ENCODE results near the gene SPAG5.

The SPAG5 gene

DNA sequence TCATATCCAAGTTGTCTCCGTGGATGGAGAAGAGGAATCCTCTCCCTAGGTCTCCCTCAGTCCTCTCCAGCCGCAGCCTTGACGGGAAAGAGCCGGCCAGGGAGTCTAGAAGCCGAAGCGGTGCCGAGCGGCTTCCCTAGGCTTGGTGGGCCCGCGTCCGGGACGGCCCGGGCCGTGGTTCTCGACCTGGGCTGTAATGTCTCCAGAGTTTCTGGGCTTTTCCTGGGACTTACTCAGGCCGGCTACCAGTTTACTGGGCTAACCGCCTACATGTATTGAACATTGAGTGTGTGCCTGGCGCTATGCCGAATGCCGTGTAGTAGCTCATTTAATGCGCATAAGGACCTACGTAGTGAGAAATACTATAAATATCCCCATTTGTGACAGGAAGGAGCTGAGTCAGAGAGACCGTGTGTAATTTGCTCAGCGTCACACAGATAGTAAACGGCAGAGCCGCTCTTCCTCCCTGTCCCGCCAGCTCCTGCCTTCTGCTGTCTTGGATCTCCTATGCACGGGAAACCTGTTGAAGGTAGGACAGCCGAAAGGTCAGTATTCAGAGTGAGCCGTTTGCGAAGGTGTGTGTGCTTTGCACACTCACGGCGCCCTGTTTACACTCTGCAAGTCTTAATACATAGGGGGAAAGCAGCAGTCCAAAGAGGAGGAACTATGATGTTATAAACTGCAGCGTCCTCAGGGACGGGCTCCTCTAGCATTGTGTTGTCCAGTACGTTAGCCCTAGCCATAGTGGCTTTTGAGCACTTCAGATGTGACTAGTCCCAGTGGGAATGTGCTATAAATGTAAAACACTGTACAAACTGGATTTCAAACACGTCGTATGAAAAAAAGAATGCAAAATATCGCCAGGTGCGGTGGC, 723 bp upstream of the SPAG5 start:
- Histone ChIP-seq H3K4me2 (ENCODE audit: low read length) (peak overlapping the region; percentile 97), H3K36me3 (ENCODE audit: insufficient read depth, low read length) (no peaks in the 10 kb centered on the region), H3K4me3 (ENCODE audit: low read length) (peak overlapping the region; percentile 93), H3K4me1 (ENCODE audit: control insufficient read depth, insufficient read depth, low read length) (peaks cover 21% of the 10 kb centered on the region), H3K27me3 (ENCODE audit: control insufficient read depth, insufficient read depth, low read length) (no peaks in the 10 kb centered on the region), H3K9me3 (replicated peaks; ENCODE audit: low read length) (no peaks in the 10 kb centered on the region), H3K9ac (ENCODE audit: low read depth, low read length) (peak overlapping the region; percentile 91)

DNA sequence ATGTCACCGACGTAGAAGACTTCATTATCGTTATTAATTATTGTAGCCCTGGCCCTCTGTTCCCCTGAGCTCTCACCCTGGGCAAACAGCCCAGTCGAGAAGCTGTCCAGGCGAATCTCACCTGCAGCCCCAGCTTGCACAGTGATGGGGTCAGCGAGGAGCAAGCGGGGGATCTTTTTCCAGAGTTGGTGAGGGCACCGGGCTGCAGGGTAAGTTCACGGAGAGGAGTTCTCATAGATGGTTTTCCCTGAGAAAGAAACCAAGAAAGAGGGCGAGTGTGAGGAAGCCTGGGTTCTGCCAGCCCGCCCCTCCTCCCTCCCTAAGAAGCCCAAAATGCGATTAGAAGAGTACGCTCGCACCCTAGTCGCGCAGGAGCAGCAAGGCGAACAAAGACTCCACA, 436 bp downstream of the SPAG5 start:
- Histone ChIP-seq H3K4me3 (ENCODE audit: low read length) (peak overlapping the region; percentile 93), H3K27me3 (ENCODE audit: control insufficient read depth, insufficient read depth, low read length) (no peaks in the 10 kb centered on the region), H3K9me3 (replicated peaks; ENCODE audit: low read length) (no peaks in the 10 kb centered on the region), H3K36me3 (ENCODE audit: insufficient read depth, low read length) (no peaks in the 10 kb centered on the region), H3K9ac (ENCODE audit: low read depth, low read length) (peak overlapping the region; percentile 91), H3K4me2 (ENCODE audit: low read length) (peak overlapping the region; percentile 97), H3K4me1 (ENCODE audit: control insufficient read depth, insufficient read depth, low read length) (peaks cover 21% of the 10 kb centered on the region)

DNA sequence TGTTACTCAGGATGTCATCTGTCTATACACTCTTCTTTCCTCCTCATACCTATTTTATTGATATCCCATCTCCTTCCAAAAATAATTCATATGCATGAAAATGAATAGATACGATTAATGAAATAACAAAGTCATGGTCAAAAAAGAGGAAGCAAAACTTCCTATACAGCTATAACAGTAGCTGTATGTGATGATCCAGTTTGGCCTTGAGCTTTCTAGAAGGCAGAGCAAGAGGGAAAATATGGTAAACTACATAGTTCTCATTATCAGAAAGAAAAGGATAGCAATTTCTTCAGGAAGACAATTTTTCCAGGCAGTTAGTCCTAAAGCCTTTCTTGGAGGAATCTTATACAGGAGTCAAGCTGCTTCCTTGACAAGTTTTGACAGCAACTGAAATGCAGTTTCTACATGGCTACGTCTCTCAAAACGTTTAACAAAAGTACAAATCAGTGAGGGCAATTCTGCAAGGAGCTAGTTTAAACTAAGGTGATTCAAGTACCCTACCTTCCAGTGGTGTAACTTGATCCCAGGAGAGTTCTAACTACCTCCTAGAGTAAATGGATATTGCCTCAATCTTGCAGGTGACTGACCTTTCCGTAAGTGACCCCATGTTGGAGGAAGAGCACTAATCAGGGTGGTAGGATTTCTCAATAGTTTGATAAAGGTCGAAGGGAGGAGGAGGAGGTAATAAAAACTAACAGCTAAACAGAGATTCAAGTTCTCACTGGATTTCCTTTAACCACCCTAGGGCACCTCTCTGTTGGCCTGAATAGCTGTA, 1.0 kb downstream of the SPAG5 start:
- H3K4me1 ChIP-seq (ENCODE audit: control insufficient read depth, insufficient read depth, low read length), result peaks cover 21% of the 10 kb centered on the region
- H3K9ac ChIP-seq (ENCODE audit: low read depth, low read length), result peak overlapping the region; percentile 91
- H3K36me3 ChIP-seq (ENCODE audit: insufficient read depth, low read length), result peaks cover 6% of the 10 kb centered on the region
- H3K4me2 ChIP-seq (ENCODE audit: low read length), result peak overlapping the region; percentile 97
- H3K27me3 ChIP-seq (ENCODE audit: control insufficient read depth, insufficient read depth, low read length), result no peaks in the 10 kb centered on the region
- H3K9me3 ChIP-seq (replicated peaks; ENCODE audit: low read length), result no peaks in the 10 kb centered on the region
- H3K4me3 ChIP-seq (ENCODE audit: low read length), result peak overlapping the region; percentile 93

DNA sequence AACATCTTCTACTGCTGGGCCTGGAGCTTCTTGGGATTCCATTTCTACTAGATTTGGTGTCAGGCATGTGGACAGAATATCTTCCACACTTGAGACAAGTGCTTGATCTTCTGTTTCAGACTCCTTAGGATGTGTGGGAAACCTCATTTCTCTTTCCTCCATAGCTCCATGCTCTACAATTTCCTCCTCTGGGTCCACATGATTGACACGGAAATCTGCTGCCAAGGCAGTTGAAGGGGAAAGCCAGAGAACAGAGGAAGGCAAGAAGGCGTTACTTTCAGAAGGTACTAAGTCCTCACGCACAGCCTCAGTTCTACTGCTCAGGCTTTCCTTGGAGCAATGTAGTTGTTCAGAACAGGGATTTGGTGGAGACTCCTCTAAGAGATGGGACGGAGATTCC, 6.6 kb downstream of the SPAG5 start:
- no peaks in the 10 kb centered on the region for H3K9me3 ChIP-seq (replicated peaks; ENCODE audit: low read length)
- H3K9ac ChIP-seq (ENCODE audit: low read depth, low read length), result no peak overlapping the region
- H3K36me3 ChIP-seq (ENCODE audit: insufficient read depth, low read length), result peaks cover 37% of the 10 kb centered on the region

DNA sequence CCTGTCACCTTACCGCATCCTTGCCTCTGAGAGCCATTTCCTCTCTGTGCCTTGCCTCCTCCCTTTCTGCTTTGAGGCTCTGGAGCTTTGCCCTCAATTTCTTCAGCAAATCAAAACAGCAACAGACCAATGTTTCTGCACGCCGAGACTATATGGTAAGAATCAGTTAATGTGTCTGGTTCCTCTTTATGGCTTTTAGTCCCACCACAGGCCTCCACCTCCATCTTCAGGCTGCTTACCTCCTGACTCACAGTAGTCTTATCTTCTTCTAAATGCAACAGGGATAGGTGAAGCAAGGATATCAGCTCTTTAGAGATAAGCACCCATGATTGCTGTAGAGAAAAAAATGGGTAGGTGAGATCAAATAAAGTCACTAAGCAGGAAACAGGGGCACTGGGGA, 13.0 kb downstream of the SPAG5 start:
- Histone ChIP-seq H3K4me2 (ENCODE audit: low read length) (no peak overlapping the region), H3K4me1 (ENCODE audit: control insufficient read depth, insufficient read depth, low read length) (no peaks in the 10 kb centered on the region), H3K4me3 (ENCODE audit: low read length) (no peak overlapping the region), H3K27me3 (ENCODE audit: control insufficient read depth, insufficient read depth, low read length) (no peaks in the 10 kb centered on the region), H3K36me3 (ENCODE audit: insufficient read depth, low read length) (peaks cover 62% of the 10 kb centered on the region), H3K9ac (ENCODE audit: low read depth, low read length) (no peak overlapping the region), H3K9me3 (replicated peaks; ENCODE audit: low read length) (no peaks in the 10 kb centered on the region)

More for the DNA sequence above, 6.6 kb downstream of the SPAG5 start:
- no peak overlapping the region for H3K4me3 ChIP-seq (ENCODE audit: low read length)
- H3K4me2 ChIP-seq (ENCODE audit: low read length), result no peak overlapping the region
- H3K4me1 ChIP-seq (ENCODE audit: control insufficient read depth, insufficient read depth, low read length), result peaks cover under 1% of the 10 kb centered on the region
- no peaks in the 10 kb centered on the region for H3K27me3 ChIP-seq (ENCODE audit: control insufficient read depth, insufficient read depth, low read length)

DNA sequence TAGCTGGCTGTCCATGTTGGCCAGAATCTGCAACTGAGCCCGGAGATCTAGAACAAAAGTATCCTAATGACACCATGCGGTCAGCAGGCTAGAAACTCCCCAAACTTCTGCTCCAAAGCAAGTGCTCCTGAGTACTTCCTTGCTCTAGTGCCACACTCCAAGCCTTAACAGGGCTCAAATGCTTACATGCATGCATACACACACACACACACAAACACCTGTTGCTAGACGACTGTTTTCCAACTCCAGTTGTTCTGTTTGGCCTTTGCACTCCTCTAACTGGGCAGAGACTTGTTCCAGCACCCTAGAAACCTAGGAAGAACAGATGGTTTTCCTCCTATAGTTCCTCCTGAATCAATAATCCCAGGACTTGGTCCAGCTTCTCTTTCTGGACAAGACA, 14.4 kb downstream of the SPAG5 start:
- H3K36me3 ChIP-seq (ENCODE audit: insufficient read depth, low read length), result peaks cover 66% of the 10 kb centered on the region
- H3K4me2 ChIP-seq (ENCODE audit: low read length), result no peak overlapping the region

DNA sequence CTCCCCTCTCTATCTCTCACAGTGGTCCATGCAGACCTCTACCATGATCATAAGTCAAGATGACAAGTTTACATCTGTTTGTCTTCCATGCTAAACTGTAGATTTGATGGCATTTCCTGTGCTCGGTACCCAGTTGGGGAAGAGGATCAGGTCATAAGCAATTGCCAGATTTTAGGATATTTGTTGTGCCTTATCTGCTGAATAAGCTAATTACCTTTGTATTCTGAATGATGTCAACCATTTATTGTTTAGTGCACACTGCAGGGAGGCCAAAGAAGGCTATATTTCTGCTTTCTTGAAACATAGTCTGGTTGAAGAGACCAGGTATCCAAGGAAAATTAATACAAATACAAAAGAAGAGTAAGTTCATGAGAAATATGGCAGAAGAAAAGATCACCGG, 16.3 kb downstream of the SPAG5 start:
- Histone ChIP-seq H3K4me2 (ENCODE audit: low read length) (no peak overlapping the region), H3K9ac (ENCODE audit: low read depth, low read length) (no peak overlapping the region), H3K27me3 (ENCODE audit: control insufficient read depth, insufficient read depth, low read length) (no peaks in the 10 kb centered on the region), H3K9me3 (replicated peaks; ENCODE audit: low read length) (no peaks in the 10 kb centered on the region), H3K36me3 (ENCODE audit: insufficient read depth, low read length) (peaks cover 75% of the 10 kb centered on the region), H3K4me1 (ENCODE audit: control insufficient read depth, insufficient read depth, low read length) (no peaks in the 10 kb centered on the region), H3K4me3 (ENCODE audit: low read length) (no peak overlapping the region)

More for the DNA sequence above, 14.4 kb downstream of the SPAG5 start:
- H3K27me3 ChIP-seq (ENCODE audit: control insufficient read depth, insufficient read depth, low read length), result no peaks in the 10 kb centered on the region
- no peaks in the 10 kb centered on the region for H3K9me3 ChIP-seq (replicated peaks; ENCODE audit: low read length)
- H3K4me1 ChIP-seq (ENCODE audit: control insufficient read depth, insufficient read depth, low read length), result no peaks in the 10 kb centered on the region
- no peak overlapping the region for H3K9ac ChIP-seq (ENCODE audit: low read depth, low read length)
- no peak overlapping the region for H3K4me3 ChIP-seq (ENCODE audit: low read length)

DNA sequence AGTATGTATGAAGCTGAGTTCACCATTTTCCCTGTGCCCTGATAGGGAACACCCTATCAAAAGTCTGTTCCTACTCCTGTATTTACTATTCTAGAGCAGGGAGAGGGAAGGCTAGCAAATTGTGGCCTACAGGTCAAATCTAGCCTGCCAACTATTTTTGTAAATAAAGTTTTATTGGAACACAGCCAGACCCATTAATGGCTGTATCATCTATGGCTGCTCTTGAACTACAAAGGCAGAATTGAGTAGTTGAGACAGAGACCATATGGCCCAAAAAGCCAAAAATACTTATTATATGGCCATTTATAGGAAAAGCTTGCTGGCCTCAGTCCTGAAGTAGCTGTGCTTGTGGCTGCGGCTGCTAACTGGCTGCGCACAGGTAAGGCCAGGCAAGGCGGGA, 17.9 kb downstream of the SPAG5 start:
- Histone ChIP-seq H3K9me3 (replicated peaks; ENCODE audit: low read length) (no peaks in the 10 kb centered on the region), H3K4me2 (ENCODE audit: low read length) (no peak overlapping the region), H3K27me3 (ENCODE audit: control insufficient read depth, insufficient read depth, low read length) (no peaks in the 10 kb centered on the region), H3K9ac (ENCODE audit: low read depth, low read length) (no peak overlapping the region), H3K36me3 (ENCODE audit: insufficient read depth, low read length) (peaks cover 77% of the 10 kb centered on the region), H3K4me1 (ENCODE audit: control insufficient read depth, insufficient read depth, low read length) (peaks cover 7% of the 10 kb centered on the region), H3K4me3 (ENCODE audit: low read length) (no peak overlapping the region)

DNA sequence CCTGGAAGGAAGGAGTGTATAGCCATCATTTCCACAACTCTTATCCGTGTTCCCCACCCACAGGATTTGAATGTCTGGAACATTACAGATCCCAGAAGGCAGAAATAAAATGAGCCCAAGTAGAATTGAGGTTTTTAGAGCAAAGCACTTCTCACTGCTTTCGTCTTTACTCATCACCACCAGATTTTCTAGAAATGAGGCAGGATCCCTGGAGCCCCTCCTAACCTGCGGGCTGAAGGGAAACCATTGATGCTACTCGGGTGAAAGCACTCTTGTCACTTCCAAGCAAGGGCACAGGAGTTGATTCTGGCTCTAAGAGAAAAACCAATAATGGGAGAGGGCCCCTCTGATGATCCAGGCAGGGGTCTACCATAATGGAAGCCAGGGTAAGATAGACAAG, 19.3 kb downstream of the SPAG5 start:
- Histone ChIP-seq H3K36me3 (ENCODE audit: insufficient read depth, low read length) (peaks cover 68% of the 10 kb centered on the region), H3K4me2 (ENCODE audit: low read length) (no peak overlapping the region), H3K9ac (ENCODE audit: low read depth, low read length) (no peak overlapping the region), H3K4me3 (ENCODE audit: low read length) (no peak overlapping the region), H3K27me3 (ENCODE audit: control insufficient read depth, insufficient read depth, low read length) (no peaks in the 10 kb centered on the region), H3K9me3 (replicated peaks; ENCODE audit: low read length) (no peaks in the 10 kb centered on the region), H3K4me1 (ENCODE audit: control insufficient read depth, insufficient read depth, low read length) (peaks cover 7% of the 10 kb centered on the region)

DNA sequence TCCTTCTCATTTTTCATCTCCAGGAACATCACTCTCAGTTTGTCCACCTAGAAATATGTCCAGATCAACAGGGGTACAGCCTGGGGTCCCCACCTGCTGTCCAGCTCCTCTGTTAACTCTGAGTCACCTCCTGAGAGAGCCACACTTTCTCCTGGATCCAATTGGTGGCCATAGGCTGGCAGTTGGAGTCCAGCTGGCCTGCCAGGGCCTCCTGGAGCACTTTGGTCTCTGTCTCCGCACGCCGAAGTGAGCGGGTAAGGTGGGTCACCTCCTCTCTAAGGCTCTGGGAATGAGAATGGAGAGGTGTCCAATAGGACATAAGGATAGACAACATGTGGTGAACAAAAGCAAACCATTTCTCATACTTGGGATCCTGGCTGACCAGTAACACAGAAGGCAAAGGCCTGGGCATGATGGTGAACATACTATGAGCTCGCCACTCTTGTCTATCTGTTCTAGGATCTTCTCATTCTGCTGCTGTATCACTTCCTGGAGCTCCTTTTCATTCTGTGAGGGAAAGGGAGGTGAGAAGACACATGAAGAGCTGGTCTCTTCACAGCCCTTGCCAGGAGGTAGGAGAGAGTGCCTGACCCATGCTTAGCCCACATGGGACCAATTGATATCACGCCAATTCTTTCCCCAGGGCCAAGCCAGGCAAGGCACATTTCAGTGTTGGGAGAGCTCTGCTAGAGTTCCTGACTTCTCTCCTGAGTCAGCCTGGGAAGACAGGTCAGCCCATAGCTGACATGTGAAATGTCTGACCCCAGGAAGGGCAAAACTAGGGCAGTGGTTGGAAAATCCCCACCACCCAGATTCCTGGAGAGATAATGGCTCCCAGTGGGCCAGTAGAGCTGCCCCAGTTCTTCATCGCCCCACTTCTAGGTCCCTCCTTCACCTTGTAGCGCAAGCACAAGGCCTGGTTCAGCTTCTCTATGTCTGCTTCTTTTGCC, 20.3 kb downstream of the SPAG5 start:
- Histone ChIP-seq H3K36me3 (ENCODE audit: insufficient read depth, low read length) (peaks cover 61% of the 10 kb centered on the region), H3K9ac (ENCODE audit: low read depth, low read length) (no peak overlapping the region), H3K27me3 (ENCODE audit: control insufficient read depth, insufficient read depth, low read length) (no peaks in the 10 kb centered on the region), H3K4me1 (ENCODE audit: control insufficient read depth, insufficient read depth, low read length) (peaks cover 7% of the 10 kb centered on the region), H3K4me3 (ENCODE audit: low read length) (no peak overlapping the region), H3K4me2 (ENCODE audit: low read length) (no peak overlapping the region), H3K9me3 (replicated peaks; ENCODE audit: low read length) (no peaks in the 10 kb centered on the region)

DNA sequence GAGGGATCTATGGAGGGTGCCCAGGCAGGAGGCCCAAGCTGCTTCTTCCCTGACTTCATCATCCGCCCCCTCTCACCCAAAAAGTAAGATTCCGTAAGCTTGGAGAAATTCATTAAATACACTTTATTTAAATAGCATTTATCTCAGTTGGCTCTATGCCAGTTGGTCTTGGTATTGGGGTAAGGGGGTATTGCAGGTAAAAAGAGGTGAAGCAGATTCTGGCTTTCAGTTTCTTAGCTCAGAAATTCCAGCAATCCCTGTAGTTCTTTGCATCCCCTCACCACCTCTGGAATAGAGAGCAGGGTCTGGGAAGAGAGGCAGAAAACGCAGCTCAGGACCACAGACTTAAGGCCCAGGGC, 21.4 kb downstream of the SPAG5 start:
- no peaks in the 10 kb centered on the region for H3K27me3 ChIP-seq (ENCODE audit: control insufficient read depth, insufficient read depth, low read length)
- no peak overlapping the region for H3K9ac ChIP-seq (ENCODE audit: low read depth, low read length)
- H3K9me3 ChIP-seq (replicated peaks; ENCODE audit: low read length), result no peaks in the 10 kb centered on the region
- H3K4me3 ChIP-seq (ENCODE audit: low read length), result no peak overlapping the region
- no peak overlapping the region for H3K4me2 ChIP-seq (ENCODE audit: low read length)
- peaks cover 17% of the 10 kb centered on the region for H3K4me1 ChIP-seq (ENCODE audit: control insufficient read depth, insufficient read depth, low read length)
- H3K36me3 ChIP-seq (ENCODE audit: insufficient read depth, low read length), result peaks cover 50% of the 10 kb centered on the region

Data from skeletal muscle satellite cell (primary cell).